GM12878 (cell line): Measurements from ENCODE around the gene PCDHGA8.
A peak's percentile ranks its signal among the peaks of the same experiment; 100 is the strongest.
"Not testable (repeated sequence)": the region's sequence is repeated elsewhere in the genome, so short reads cannot be mapped to it uniquely, and the experiment has no call there.

Experiments used
- ATF3 ChIP-seq: IDR thresholded peaks from 2 replicates; pipeline ENCODE4 v1.6.1; 2011; ENCODE audit warnings: low read depth, mild to moderate bottlenecking, low read length, moderate library complexity, borderline replicate concordance; ENCODE audit errors: extremely low read depth
- CBFB ChIP-seq: IDR thresholded peaks from 2 replicates; pipeline ENCODE4 v1.6.1; 2016; ENCODE audit warnings: antibody characterized with exemption, low read depth
- CTCF ChIP-seq, 3 experiments: IDR thresholded peaks in 2 of 3; conservative IDR thresholded peaks in 1 of 3; 2 replicates each; pipeline ENCODE4 v1.5.1; 2011; ENCODE audit warnings: low read depth in 3 of 3, low read length in 3 of 3, mild to moderate bottlenecking in 3 of 3, control low read depth in 2 of 3, moderate library complexity in 2 of 3, inconsistent platforms in 1 of 3, mixed read lengths in 1 of 3; ENCODE audit not compliant: control insufficient read depth in 2 of 3, insufficient read depth in 1 of 3; ENCODE audit errors: extremely low read depth in 1 of 3
- EP300 ChIP-seq, 2 experiments: fragments of 150-350 bp in 1 of 2; IDR thresholded peaks; 2 replicates each; pipeline ENCODE4 v1.6.1; 2011 to 2012; ENCODE audit warnings: low read depth in 2 of 2, low read length in 2 of 2, borderline replicate concordance in 1 of 2, improper control_type of control experiment in 1 of 2, inconsistent platforms in 1 of 2; ENCODE audit not compliant: control insufficient read depth in 1 of 2
- EZH2 ChIP-seq: IDR thresholded peaks from 2 replicates; pipeline ENCODE4 v1.6.1; 2012; ENCODE audit warnings: low read depth, mild to moderate bottlenecking, control low read depth, inconsistent platforms, low read length, borderline replicate concordance; ENCODE audit not compliant: control insufficient read depth
- POLR2AphosphoS5 ChIP-seq: IDR thresholded peaks from 2 replicates; pipeline ENCODE4 v1.6.1; 2011; ENCODE audit warnings: mild to moderate bottlenecking, low read length, inconsistent platforms
- RBBP5 ChIP-seq: fragments of 200-600 bp; sonication (generic); conservative IDR thresholded peaks from 2 replicates; pipeline ENCODE4 v1.6.1; 2016
- RFX5 ChIP-seq: IDR thresholded peaks from 2 replicates; pipeline ENCODE4 v1.6.1; 2011; ENCODE audit warnings: low read depth, low read length, improper control_type of control experiment
- SP1 ChIP-seq: IDR thresholded peaks from one replicate; pipeline ENCODE4 v1.6.1; 2011; ENCODE audit warnings: low read depth, low read length
- SREBF1 ChIP-seq: IDR thresholded peaks from 2 replicates; pipeline ENCODE4 v1.6.1; 2012; ENCODE audit warnings: mild to moderate bottlenecking, low read length
- TAF1 ChIP-seq: IDR thresholded peaks from 2 replicates; pipeline ENCODE4 v1.6.1; 2011; ENCODE audit warnings: mild to moderate bottlenecking, low read depth, low read length, borderline replicate concordance
- USF2 ChIP-seq: IDR thresholded peaks from 2 replicates; pipeline ENCODE4 v1.6.1; 2011; ENCODE audit warnings: low read depth, low read length, improper control_type of control experiment, borderline replicate concordance
- YY1 ChIP-seq: IDR thresholded peaks from 2 replicates; pipeline ENCODE4 v1.6.1; 2011; ENCODE audit warnings: low read depth, mild to moderate bottlenecking, low read length

- TF ChIP-seq RFX5; TAF1; POLR2AphosphoS5; CBFB; EZH2; EP300 (IDR thresholded peaks at IDR 0.05; ENCODE audit: borderline replicate concordance in 1 of 2, control insufficient read depth in 1 of 2, low read depth in 2 of 2, low read length in 2 of 2); SP1; SREBF1; RBBP5; ATF3; USF2: not testable (repeated sequence)
- TF ChIP-seq YY1 (0 out of 2 replicates have a peak, but pooled peaks have one; percentile 42), CTCF (IDR thresholded peaks at IDR 0.05 in 2 of 3, conservative IDR thresholded peaks at IDR 0.05 in 1 of 3; ENCODE audit: control insufficient read depth in 2 of 3, extremely low read depth in 1 of 3, insufficient read depth in 1 of 3, low read depth in 3 of 3, low read length in 3 of 3) (peak; percentile 68 to 90 (median 89))
Measured at GRCh38 chr5:141417494-141418172, 25.2 kb downstream of the PCDHGA8 start, which contains the start of gene PCDHGB7.
